GM19239 (cell line): ENCODE results near the gene ARPC4.
"Not testable (repeated sequence)": the region's sequence is repeated elsewhere in the genome, so short reads cannot be mapped to it uniquely, and the experiment has no call there.

ENCODE experiments used
- DNase-seq: peaks from one replicate; pipeline ENCODE4 v3.0.0; 2011; ENCODE audit warnings: low spot score; ENCODE audit not compliant: insufficient read length
- FAIRE-seq: peaks from 2 replicates; lab custom pipeline; 2011; peaks lifted over from hg19 to GRCh38; lab: Jason Lieb, UNC

The ARPC4 gene

GRCh38 chr3:9847870-9848269 is 55.0 kb downstream of the ARPC4 start:
- not testable (repeated sequence) for FAIRE-seq, DNase-seq

- DNase-seq, FAIRE-seq: not testable (repeated sequence)
Measured at GRCh38 chr3:9848860-9849259, 56.0 kb downstream of the ARPC4 start.

GRCh38 chr3:9851383-9851782 is 58.5 kb downstream of the ARPC4 start:
- not testable (repeated sequence) for FAIRE-seq, DNase-seq

- not testable (repeated sequence) for FAIRE-seq, DNase-seq
Measured at GRCh38 chr3:9851926-9852325, 59.0 kb downstream of the ARPC4 start.

- FAIRE-seq (no peak), DNase-seq (no peak)
Measured at GRCh38 chr3:9852528-9852927, 59.6 kb downstream of the ARPC4 start.

GRCh38 chr3:9854291-9854940 is 61.5 kb downstream of the ARPC4 start:
- not testable (repeated sequence) for FAIRE-seq, DNase-seq

GRCh38 chr3:9855594-9855993 is 62.7 kb downstream of the ARPC4 start:
- no peak for FAIRE-seq
- DNase-seq, result no peak
